Keratinocyte (primary cell): ENCODE data around the gene RFPL3.

Source experiments
- EZH2 ChIP-seq: IDR thresholded peaks from one replicate; pipeline ENCODE4 v1.6.1; 2012; ENCODE audit warnings: inconsistent platforms, mild to moderate bottlenecking, low read length, moderate library complexity
- TF ChIP-seq, protein P1 (sequence below), 3 experiments: IDR thresholded peaks in 1 of 3; conservative IDR thresholded peaks in 1 of 3; optimal IDR thresholded peaks in 1 of 3; 2 replicates in 2 of 3; 3 replicates in 1 of 3; pipeline versions ENCODE3 to v1.5.1; 2011; ENCODE audit warnings: low read length in 3 of 3, mild to moderate bottlenecking in 3 of 3, moderate library complexity in 2 of 3, control low read depth in 1 of 3, inconsistent platforms in 1 of 3; ENCODE audit not compliant: insufficient read depth in 2 of 3; ENCODE audit errors: extremely low read depth in 1 of 3

DNA sequence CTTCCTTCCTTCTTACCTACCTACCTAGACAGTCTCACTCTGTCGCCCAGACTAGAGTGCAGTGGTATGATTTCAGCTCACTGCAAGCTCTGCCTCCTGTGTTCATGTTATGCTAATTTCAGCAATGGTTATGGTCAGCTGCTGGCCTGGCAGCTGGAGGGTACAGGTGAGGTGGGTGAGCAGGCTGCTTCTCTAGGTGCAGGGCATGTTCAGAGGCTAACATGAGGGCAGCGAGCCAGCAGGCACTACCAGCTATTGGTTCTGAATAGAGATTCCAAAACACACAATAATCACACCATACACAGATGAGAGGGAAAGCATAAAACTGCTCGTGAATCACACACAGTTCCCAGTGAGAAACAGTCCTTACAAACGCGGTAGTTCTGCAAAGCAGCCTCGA lies 48.7 kb upstream of the RFPL3 start:
- TF ChIP-seq, protein P1, sequence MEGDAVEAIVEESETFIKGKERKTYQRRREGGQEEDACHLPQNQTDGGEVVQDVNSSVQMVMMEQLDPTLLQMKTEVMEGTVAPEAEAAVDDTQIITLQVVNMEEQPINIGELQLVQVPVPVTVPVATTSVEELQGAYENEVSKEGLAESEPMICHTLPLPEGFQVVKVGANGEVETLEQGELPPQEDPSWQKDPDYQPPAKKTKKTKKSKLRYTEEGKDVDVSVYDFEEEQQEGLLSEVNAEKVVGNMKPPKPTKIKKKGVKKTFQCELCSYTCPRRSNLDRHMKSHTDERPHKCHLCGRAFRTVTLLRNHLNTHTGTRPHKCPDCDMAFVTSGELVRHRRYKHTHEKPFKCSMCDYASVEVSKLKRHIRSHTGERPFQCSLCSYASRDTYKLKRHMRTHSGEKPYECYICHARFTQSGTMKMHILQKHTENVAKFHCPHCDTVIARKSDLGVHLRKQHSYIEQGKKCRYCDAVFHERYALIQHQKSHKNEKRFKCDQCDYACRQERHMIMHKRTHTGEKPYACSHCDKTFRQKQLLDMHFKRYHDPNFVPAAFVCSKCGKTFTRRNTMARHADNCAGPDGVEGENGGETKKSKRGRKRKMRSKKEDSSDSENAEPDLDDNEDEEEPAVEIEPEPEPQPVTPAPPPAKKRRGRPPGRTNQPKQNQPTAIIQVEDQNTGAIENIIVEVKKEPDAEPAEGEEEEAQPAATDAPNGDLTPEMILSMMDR (optimal IDR thresholded peaks at IDR 0.05 in 1 of 3, IDR thresholded peaks at IDR 0.05 in 1 of 3, conservative IDR thresholded peaks at IDR 0.05 in 1 of 3; ENCODE audit: extremely low read depth in 1 of 3, insufficient read depth in 2 of 3, low read length in 3 of 3): no peak
- no peak for TF ChIP-seq EZH2
